Pancreas (tissue), 10 donors: Measurements from ENCODE around the gene GLI2. TPM values are rescaled to one million over a fixed set of nuclear protein-coding genes. Genes with fewer than 3 reads are reported as not detected.
A peak's percentile ranks its signal among the peaks of the same experiment; 100 is the strongest.

ENCODE experiments used
- ATAC-seq, 4 donors: fragments of 200-7000 bp; cut with Tn5 transposase; one replicate each; pipeline versions ENCODE4 v1.8.0 to v1.9.1; 2020; ENCODE audit warnings: mild to moderate bottlenecking in 4 of 4, moderate library complexity in 4 of 4
- DNase-seq, 6 donors: peaks; one replicate each; pipeline ENCODE4 v3.0.0-alpha.2; 2020
- FAIRE-seq: peaks from 2 replicates; lab custom pipeline; 2012; peaks lifted over from hg19 to GRCh38; lab: Jason Lieb, UNC
- H3K27ac ChIP-seq, 4 donors: fragments of 200-600 bp; sonication (generic); 1 replicate in 3 of 4; 2 replicates in 1 of 4; pipeline versions ENCODE4 v1.5.0 to v1.8.0; 2020
- H3K27me3 ChIP-seq, 4 donors: fragments of 200-600 bp; one replicate each; pipeline ENCODE4 v1.8.0; 2021
- H3K36me3 ChIP-seq, 3 donors: fragments of 200-600 bp; sonication (generic) in 1 of 3; one replicate each; pipeline versions ENCODE4 v1.5.0 to v1.8.0; 2020 to 2021
- H3K4me1 ChIP-seq, 3 donors: fragments of 200-600 bp; one replicate each; pipeline ENCODE4 v1.8.0; 2021
- H3K4me3 ChIP-seq, 4 donors: fragments of 200-600 bp; sonication (generic) in 2 of 4; one replicate each; pipeline versions ENCODE4 v1.5.0 to v1.8.0; 2020 to 2021
- H3K9me3 ChIP-seq, 4 donors: fragments of 200-600 bp; one replicate each; pipeline ENCODE4 v1.8.0; 2021
- CTCF ChIP-seq, 4 donors: fragments of 200-600 bp; sonication (generic) in 3 of 4; IDR thresholded peaks; one replicate each; pipeline versions ENCODE4 v1.5.0 to v1.8.0; 2021; ENCODE audit warnings: antibody characterized with exemption in 4 of 4
- WGBS, 2 donors: extraction: QIAGEN DNeasy Blood & Tissue Kit; methylation state at CpG; one replicate each; pipeline ENCODE4 v1.1.7; 2013; 5-methylcytosine and 5-hydroxymethylcytosine counted together
- intact Hi-C, 3 donors: fragments of 100-400 bp; cut with DNase I; formaldehyde crosslinking; loops; one replicate each; pipeline versions ENCODE4 v1.11.1 to v1.14.2; 2022
- polyA plus RNA-seq, 2 donors: library from polyadenylated mRNA; stranded (reverse); fragments of 200-250 nt; gene quantifications; one replicate each; pipeline ENCODE4 v1.2.3, GENCODE V29; 2013
- total RNA-seq, 6 donors: library from RNA; stranded (reverse); fragmentation: NEBNext Ultra II Directional in 4 of 6; extraction: Animal tissue kit (Norgen Biotek cat#: 25700) in 4 of 6; gene quantifications; one replicate each; pipeline versions ENCODE4 v1.2.1 to v1.2.4, GENCODE V29; 2021 to 2023
- donor health status: healthy with polysubstance abuse.
- donor health status: DM: no; HTN: no; CAD: no; lungs with moderate emphysema.
- donor health status: DM: no; HTN: no; CAD: no.
- donor health status: control.
- donor health status: control.
- donor health status: Bipolar disorder and iron deficiency.
- donor health status: DM: yes; HTN: yes; CAD: no.
- donor health status: DM: no; HTN: no; CAD: no.
- donor health status: DM: no; HTN: no; CAD: no.
- donor health status: DM: yes; HTN: yes; CAD: no.

GLI2 gene
- total and polyA plus RNA-seq, 8 donors: 0.14 to 3.2 (median 0.53) TPM

- no peak overlapping the region for H3K27ac ChIP-seq
- no peak for FAIRE-seq
- H3K27me3 ChIP-seq: no peaks in the 10 kb centered on the region
- H3K4me3 ChIP-seq: no peak overlapping the region
- intact Hi-C loops: no loop called here
- WGBS, 2 donors: 56 to 70% methylated on average over 8 of the region's 8 CpGs
- no peaks in the 10 kb centered on the region for H3K9me3 ChIP-seq
- TF ChIP-seq CTCF (IDR thresholded peaks at IDR 0.05): no peak
- no peaks in the 10 kb centered on the region for H3K4me1 ChIP-seq
- no peak for ATAC-seq
- H3K36me3 ChIP-seq: no peaks in the 10 kb centered on the region
- peak in 1 of 6 donors; percentile 33 for DNase-seq
These were observed 19.7 kb upstream of the GLI2 start for GRCh38 chr2:120715941-120716340.

- 62 to 70% methylated on average over 12 to 15 of the region's 15 CpGs for WGBS, 2 donors
- DNase-seq: peak in 1 of 6 donors; percentile 47
- no peak for FAIRE-seq
- no peaks in the 10 kb centered on the region for H3K4me1 ChIP-seq
- ATAC-seq: no peak
- no peaks in the 10 kb centered on the region for H3K9me3 ChIP-seq
- no peak overlapping the region for H3K4me3 ChIP-seq
- H3K27me3 ChIP-seq: no peaks in the 10 kb centered on the region
- H3K36me3 ChIP-seq: no peaks in the 10 kb centered on the region
- intact Hi-C loops: no loop called here
- H3K27ac ChIP-seq: no peak overlapping the region
- no peak for TF ChIP-seq CTCF (IDR thresholded peaks at IDR 0.05)
These were observed 18.8 kb upstream of the GLI2 start for GRCh38 chr2:120716641-120717585.

- DNase-seq: peak in 2 of 6 donors; percentile 42 to 44
- H3K27me3 ChIP-seq: no peaks in the 10 kb centered on the region
- no peaks in the 10 kb centered on the region for H3K9me3 ChIP-seq
- no peaks in the 10 kb centered on the region for H3K4me1 ChIP-seq
- no peak for ATAC-seq
- no peaks in the 10 kb centered on the region for H3K36me3 ChIP-seq
- TF ChIP-seq CTCF (IDR thresholded peaks at IDR 0.05): no peak
- intact Hi-C loops: no loop called here
- WGBS, 2 donors: 58 to 69% methylated on average over 7 of the region's 7 CpGs
- no peak overlapping the region for H3K4me3 ChIP-seq
- FAIRE-seq: no peak
- H3K27ac ChIP-seq: no peak overlapping the region
These were observed 16.2 kb upstream of the GLI2 start for GRCh38 chr2:120719491-120719890.

- 78 to 84% methylated on average over 7 of the region's 7 CpGs for WGBS, 2 donors
- FAIRE-seq (no peak), DNase-seq (no peak), ATAC-seq (no peak)
- H3K4me3 ChIP-seq: no peak overlapping the region
- no peak overlapping the region for H3K27ac ChIP-seq
- no peaks in the 10 kb centered on the region for H3K4me1 ChIP-seq
- H3K36me3 ChIP-seq: no peaks in the 10 kb centered on the region
- intact Hi-C loops: no loop called here
- H3K9me3 ChIP-seq: no peaks in the 10 kb centered on the region
- H3K27me3 ChIP-seq: no peaks in the 10 kb centered on the region
- no peak for TF ChIP-seq CTCF (IDR thresholded peaks at IDR 0.05)
These were observed 15.4 kb upstream of the GLI2 start for GRCh38 chr2:120720231-120720630.
